ENCODE results near the gene DLG2. TPM values are rescaled to one million over a fixed set of nuclear protein-coding genes. Genes with fewer than 3 reads are reported as not detected.

Gene DLG2
- total and polyA plus RNA-seq, 11 donors, result 2.4 to 13.9 (median 7.1) TPM

DNA sequence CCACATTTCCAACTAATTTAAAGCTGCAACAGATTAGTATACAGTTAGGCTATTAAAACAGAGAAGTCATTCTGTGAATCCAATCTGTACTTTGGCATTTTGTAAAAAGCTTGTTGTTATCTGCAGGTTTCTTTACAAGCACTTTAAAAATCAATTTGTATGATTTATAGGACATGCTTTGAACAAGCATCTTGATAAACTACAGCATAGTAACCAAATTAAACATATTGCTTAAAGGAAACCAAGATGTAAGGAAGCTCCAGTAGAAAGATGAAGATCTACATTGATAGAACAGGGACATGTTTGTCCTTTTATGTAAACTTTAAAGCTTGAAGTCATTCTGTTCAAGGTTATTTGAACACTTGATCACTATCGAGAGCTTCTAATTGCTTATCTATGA is 1842.7 kb downstream of the DLG2 start:
- Histone ChIP-seq H3K9me3 (no peaks in the 10 kb centered on the region), H3K27ac (no peak overlapping the region), H3K4me3 (no peak overlapping the region), H3K36me3 (no peaks in the 10 kb centered on the region), H3K4me1 (no peaks in the 10 kb centered on the region), H3K27me3 (no peaks in the 10 kb centered on the region)
- intact Hi-C loops (cut with DNase I), result no loop called here
- ATAC-seq (no peak), DNase-seq (no peak)
- TF ChIP-seq, protein P1, sequence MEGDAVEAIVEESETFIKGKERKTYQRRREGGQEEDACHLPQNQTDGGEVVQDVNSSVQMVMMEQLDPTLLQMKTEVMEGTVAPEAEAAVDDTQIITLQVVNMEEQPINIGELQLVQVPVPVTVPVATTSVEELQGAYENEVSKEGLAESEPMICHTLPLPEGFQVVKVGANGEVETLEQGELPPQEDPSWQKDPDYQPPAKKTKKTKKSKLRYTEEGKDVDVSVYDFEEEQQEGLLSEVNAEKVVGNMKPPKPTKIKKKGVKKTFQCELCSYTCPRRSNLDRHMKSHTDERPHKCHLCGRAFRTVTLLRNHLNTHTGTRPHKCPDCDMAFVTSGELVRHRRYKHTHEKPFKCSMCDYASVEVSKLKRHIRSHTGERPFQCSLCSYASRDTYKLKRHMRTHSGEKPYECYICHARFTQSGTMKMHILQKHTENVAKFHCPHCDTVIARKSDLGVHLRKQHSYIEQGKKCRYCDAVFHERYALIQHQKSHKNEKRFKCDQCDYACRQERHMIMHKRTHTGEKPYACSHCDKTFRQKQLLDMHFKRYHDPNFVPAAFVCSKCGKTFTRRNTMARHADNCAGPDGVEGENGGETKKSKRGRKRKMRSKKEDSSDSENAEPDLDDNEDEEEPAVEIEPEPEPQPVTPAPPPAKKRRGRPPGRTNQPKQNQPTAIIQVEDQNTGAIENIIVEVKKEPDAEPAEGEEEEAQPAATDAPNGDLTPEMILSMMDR (IDR thresholded peaks at IDR 0.05), result no peak
- TF ChIP-seq POLR2A (IDR thresholded peaks at IDR 0.05), result no peak
- WGBS, 4 donors, result 83 to 96% (median 92%) methylated on average over 1 of the region's 1 CpG

GRCh38 chr11:83782329-83782728 is 1844.8 kb downstream of the DLG2 start:
- intact Hi-C loops (cut with DNase I), result no loop called here
- 41 to 70% (median 59%) methylated on average over 1 of the region's 1 CpG for WGBS, 4 donors

DNA sequence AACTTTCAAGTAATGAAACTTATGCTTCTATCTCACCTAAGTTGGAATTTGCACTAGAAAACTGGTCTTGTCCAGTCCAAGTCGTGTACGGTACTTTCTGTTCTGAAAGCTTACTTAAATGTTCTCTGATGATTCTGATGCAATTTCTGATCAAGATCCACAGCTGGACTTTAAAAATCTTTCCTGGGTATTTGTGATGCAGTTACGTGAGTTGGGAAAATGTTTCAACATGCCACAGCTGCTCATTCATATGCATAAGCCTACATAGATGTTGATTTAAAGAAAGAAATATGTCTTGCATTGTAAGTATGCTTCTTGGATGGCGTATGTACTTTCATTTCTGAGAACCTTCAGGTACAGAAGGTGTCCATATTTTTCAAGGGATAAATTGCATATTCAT is 1847.3 kb downstream of the DLG2 start:
- ATAC-seq (no peak), DNase-seq (no peak)
- Histone ChIP-seq H3K4me3 (no peak overlapping the region), H3K36me3 (no peaks in the 10 kb centered on the region), H3K27ac (no peak overlapping the region), H3K27me3 (no peaks in the 10 kb centered on the region), H3K4me1 (no peaks in the 10 kb centered on the region), H3K9me3 (no peaks in the 10 kb centered on the region)
- intact Hi-C loops (cut with DNase I), result no loop called here
- 89% methylated on average over 4 of the region's 4 CpGs for WGBS, 4 donors
- no peak for TF ChIP-seq POLR2A (IDR thresholded peaks at IDR 0.05)
- TF ChIP-seq, protein P1 (IDR thresholded peaks at IDR 0.05), result no peak

More at GRCh38 chr11:83782329-83782728, 1844.8 kb downstream of the DLG2 start:
- DNase-seq (no peak), ATAC-seq (no peak)
- TF ChIP-seq, protein P1 (IDR thresholded peaks at IDR 0.05), result no peak
- TF ChIP-seq POLR2A (IDR thresholded peaks at IDR 0.05), result no peak
- Histone ChIP-seq H3K27ac (no peak overlapping the region), H3K27me3 (no peaks in the 10 kb centered on the region), H3K4me3 (no peak overlapping the region), H3K9me3 (no peaks in the 10 kb centered on the region), H3K36me3 (no peaks in the 10 kb centered on the region), H3K4me1 (no peaks in the 10 kb centered on the region)

GRCh38 chr11:83778596-83778995 is 1848.5 kb downstream of the DLG2 start:
- intact Hi-C loops (cut with DNase I), result no loop called here
- H3K36me3 ChIP-seq, result no peaks in the 10 kb centered on the region
- H3K27ac ChIP-seq, result no peak overlapping the region
- no peaks in the 10 kb centered on the region for H3K27me3 ChIP-seq
- H3K4me1 ChIP-seq, result no peaks in the 10 kb centered on the region
- no peaks in the 10 kb centered on the region for H3K9me3 ChIP-seq
- no peak overlapping the region for H3K4me3 ChIP-seq
- 35 to 58% (median 44%) methylated on average over 2 of the region's 2 CpGs for WGBS, 4 donors
- ATAC-seq (no peak), DNase-seq (no peak)
- no peak for TF ChIP-seq POLR2A (IDR thresholded peaks at IDR 0.05)
- TF ChIP-seq, protein P1 (IDR thresholded peaks at IDR 0.05), result no peak
